Sigmoid colon (tissue), 7 donors: ENCODE results near the gene SMAP1. TPM values are rescaled to one million over a fixed set of nuclear protein-coding genes. Genes with fewer than 3 reads are reported as not detected.
"Not testable (repeated sequence)": the region's sequence is repeated elsewhere in the genome, so short reads cannot be mapped to it uniquely, and the experiment has no call there.

Experiments
- DNase-seq: peaks from one replicate; pipeline ENCODE4 v3.0.0-alpha.2; 2019
- H3K27ac ChIP-seq, 4 donors: fragments of 200-600 bp; sonication (generic); one replicate each; pipeline ENCODE4 v1.5.1; 2016 to 2019; ENCODE audit warnings: mild to moderate bottlenecking in 1 of 4
- H3K27me3 ChIP-seq, 3 donors: fragments of 200-600 bp; sonication (generic); one replicate each; pipeline ENCODE4 v1.5.1; 2019; ENCODE audit warnings: mild to moderate bottlenecking in 1 of 3
- H3K36me3 ChIP-seq, 4 donors: fragments of 200-600 bp; sonication (generic); one replicate each; pipeline ENCODE4 v1.5.1; 2016 to 2019
- H3K4me1 ChIP-seq, 4 donors: fragments of 200-600 bp; sonication (generic); one replicate each; pipeline ENCODE4 v1.5.1; 2017 to 2019
- H3K4me3 ChIP-seq, 4 donors: fragments of 200-600 bp; sonication (generic); one replicate each; pipeline ENCODE4 v1.5.1; 2017 to 2019; ENCODE audit warnings: mild to moderate bottlenecking in 2 of 4, moderate library complexity in 1 of 4
- H3K9me3 ChIP-seq, 4 donors: fragments of 200-600 bp in 3 of 4; sonication (generic) in 3 of 4; one replicate each; pipeline versions ENCODE4 v1.5.1 to v1.6.1; 2013 to 2019
- CTCF ChIP-seq, 4 experiments: fragments of 450-650 bp in 3 of 4; fragments of 200-600 bp in 1 of 4; IDR thresholded peaks; one replicate each; pipeline ENCODE4 v1.5.1; 2016 to 2019; ENCODE audit warnings: antibody characterized with exemption in 4 of 4, mild to moderate bottlenecking in 3 of 4, moderate library complexity in 2 of 4
- EP300 ChIP-seq, 4 donors: sonication (generic); formaldehyde crosslinking; IDR thresholded peaks; one replicate each; pipeline ENCODE4 v1.6.1; 2017; ENCODE audit warnings: antibody characterized with exemption in 4 of 4
- POLR2A ChIP-seq, 2 donors: fragments of 450-650 bp; IDR thresholded peaks; one replicate each; pipeline ENCODE4 v1.6.1; 2016; ENCODE audit warnings: antibody characterized with exemption in 2 of 2, mild to moderate bottlenecking in 2 of 2, moderate library complexity in 2 of 2
- POLR2AphosphoS5 ChIP-seq, 4 donors: sonication (generic); formaldehyde crosslinking; IDR thresholded peaks; one replicate each; pipeline ENCODE4 v1.6.1; 2017; ENCODE audit warnings: antibody characterized with exemption in 4 of 4
- WGBS, 2 donors: extraction: QIAGEN DNeasy Blood & Tissue Kit; methylation state at CpG; one replicate each; pipeline ENCODE4 v1.1.7; 2013; 5-methylcytosine and 5-hydroxymethylcytosine counted together
- intact Hi-C: fragments of 100-400 bp; cut with DNase I; formaldehyde crosslinking; loops from one replicate; pipeline ENCODE4 v1.15.1; 2023
- polyA plus RNA-seq, 3 donors: library from polyadenylated mRNA; stranded (reverse); fragments of 200-250 nt; gene quantifications; one replicate each; pipeline ENCODE4 v1.2.3, GENCODE V29; 2013
- total RNA-seq, 4 donors: library from RNA; depleted of rRNA; stranded (reverse); fragments of >200 nt; gene quantifications; one replicate each; pipeline ENCODE4 v1.1.0, GENCODE V29; 2016
- donor health status: healthy with polysubstance abuse.
- donor health status: Bipolar disorder and iron deficiency.
- donor health status: healthy.

Gene SMAP1
- total and polyA plus RNA-seq, 7 donors: 19.7 to 41.4 (median 26.7) TPM

GRCh38 chr6:70738028-70738427 is 70.3 kb downstream of the SMAP1 start:
- no peaks in the 10 kb centered on the region for H3K9me3 ChIP-seq
- peaks cover 0 to 2% (median 0%) of the 10 kb centered on the region in 4 donors for H3K36me3 ChIP-seq
- 95 to 97% methylated on average over 2 of the region's 2 CpGs for WGBS, 2 donors
- intact Hi-C loops: no loop called here
- TF ChIP-seq POLR2A (IDR thresholded peaks at IDR 0.05) (no peak), CTCF (IDR thresholded peaks at IDR 0.05) (no peak), POLR2AphosphoS5 (IDR thresholded peaks at IDR 0.05) (no peak), EP300 (IDR thresholded peaks at IDR 0.05) (no peak)
- peaks cover 0 to 24% (median 14%) of the 10 kb centered on the region in 4 donors for H3K4me1 ChIP-seq
- no peak overlapping the region for H3K4me3 ChIP-seq
- no peak for DNase-seq
- H3K27me3 ChIP-seq: no peaks in the 10 kb centered on the region
- H3K27ac ChIP-seq: no peak overlapping the region

- Histone ChIP-seq H3K36me3 (no peaks in the 10 kb centered on the region), H3K4me3 (no peak overlapping the region), H3K27me3 (no peaks in the 10 kb centered on the region), H3K27ac (no peak overlapping the region), H3K9me3 (no peaks in the 10 kb centered on the region), H3K4me1 (peaks cover 0 to 24% (median 14%) of the 10 kb centered on the region in 4 donors)
- intact Hi-C loops: no loop called here
- TF ChIP-seq POLR2A (IDR thresholded peaks at IDR 0.05) (no peak), POLR2AphosphoS5 (IDR thresholded peaks at IDR 0.05) (no peak), CTCF (IDR thresholded peaks at IDR 0.05) (no peak), EP300 (IDR thresholded peaks at IDR 0.05) (no peak)
- DNase-seq: no peak
- 98% methylated on average over 2 of the region's 2 CpGs for WGBS, 2 donors
These were observed 71.9 kb downstream of the SMAP1 start for GRCh38 chr6:70739534-70739933.

- H3K36me3 ChIP-seq: not testable (repeated sequence)
- 92 to 95% methylated on average over 2 of the region's 2 CpGs for WGBS, 2 donors
These were observed 73.1 kb downstream of the SMAP1 start for GRCh38 chr6:70740746-70741145.

GRCh38 chr6:70742462-70742861 is 74.8 kb downstream of the SMAP1 start:
- H3K36me3 ChIP-seq, DNase-seq, H3K4me3 ChIP-seq, H3K27me3 ChIP-seq, H3K4me1 ChIP-seq, H3K27ac ChIP-seq, intact Hi-C loops, H3K9me3 ChIP-seq: not testable (repeated sequence)
- 97 to 98% methylated on average over 3 of the region's 3 CpGs for WGBS, 2 donors

More at GRCh38 chr6:70740746-70741145, 73.1 kb downstream of the SMAP1 start:
- H3K27ac ChIP-seq, H3K4me3 ChIP-seq, H3K27me3 ChIP-seq, intact Hi-C loops, H3K9me3 ChIP-seq, DNase-seq: not testable (repeated sequence)
- H3K4me1 ChIP-seq: peaks cover 0 to 13% (median 3%) of the 10 kb centered on the region in 4 donors

- 13 to 71% methylated on average over 1 of the region's 1 CpG for WGBS, 2 donors
- no peak overlapping the region for H3K4me3 ChIP-seq
- no peaks in the 10 kb centered on the region for H3K36me3 ChIP-seq
- no peak overlapping the region for H3K27ac ChIP-seq
- no peaks in the 10 kb centered on the region for H3K27me3 ChIP-seq
- no peak for DNase-seq
- TF ChIP-seq CTCF (IDR thresholded peaks at IDR 0.05) (no peak), POLR2A (IDR thresholded peaks at IDR 0.05) (no peak), EP300 (IDR thresholded peaks at IDR 0.05) (no peak), POLR2AphosphoS5 (IDR thresholded peaks at IDR 0.05) (no peak)
- no peaks in the 10 kb centered on the region for H3K4me1 ChIP-seq
- intact Hi-C loops: no loop called here
- no peaks in the 10 kb centered on the region for H3K9me3 ChIP-seq
These were observed 86.2 kb downstream of the SMAP1 start for GRCh38 chr6:70753870-70754380.

- no peak for DNase-seq
- Histone ChIP-seq H3K27me3 (no peaks in the 10 kb centered on the region), H3K4me1 (no peaks in the 10 kb centered on the region), H3K4me3 (no peak overlapping the region), H3K27ac (no peak overlapping the region), H3K9me3 (no peaks in the 10 kb centered on the region), H3K36me3 (no peaks in the 10 kb centered on the region)
- TF ChIP-seq EP300 (IDR thresholded peaks at IDR 0.05) (no peak), CTCF (IDR thresholded peaks at IDR 0.05) (no peak), POLR2A (IDR thresholded peaks at IDR 0.05) (no peak), POLR2AphosphoS5 (IDR thresholded peaks at IDR 0.05) (no peak)
- WGBS, 2 donors: 44 to 49% methylated on average over 1 of the region's 1 CpG
- intact Hi-C loops: no loop called here
These were observed 91.2 kb downstream of the SMAP1 start for GRCh38 chr6:70758883-70759282.
